Osteoblast (primary cell): ENCODE results near the gene SCN2A. TPM values are rescaled to one million over a fixed set of nuclear protein-coding genes. Genes with fewer than 3 reads are reported as not detected.

ENCODE experiments used
- DNase-seq: peaks from one replicate; pipeline ENCODE4 v3.0.0; 2011; ENCODE audit warnings: low spot score, mixed read lengths; ENCODE audit not compliant: insufficient read length; ENCODE audit errors: missing footprints
- H2AFZ ChIP-seq: 2 replicates; pipeline ENCODE4 v1.6.0; 2011; ENCODE audit warnings: mild to moderate bottlenecking, low read length
- H3K27ac ChIP-seq: 2 replicates; pipeline ENCODE4 v1.5.1; 2011; ENCODE audit warnings: mild to moderate bottlenecking, low read depth, low read length, moderate library complexity
- H3K27me3 ChIP-seq: 2 replicates; pipeline ENCODE4 v1.6.0; 2012; ENCODE audit warnings: mild to moderate bottlenecking, control low read depth, inconsistent platforms, low read length, moderate library complexity; ENCODE audit not compliant: insufficient read depth
- H3K36me3 ChIP-seq: 2 replicates; pipeline ENCODE4 v1.5.1; 2011; ENCODE audit warnings: mild to moderate bottlenecking, low read length, control low read depth, moderate library complexity; ENCODE audit not compliant: insufficient read depth
- H3K4me1 ChIP-seq: 2 replicates; pipeline ENCODE4 v1.5.1; 2011; ENCODE audit warnings: mild to moderate bottlenecking, low read length, control low read depth, moderate library complexity; ENCODE audit not compliant: insufficient read depth
- H3K4me2 ChIP-seq: 2 replicates; pipeline ENCODE4 v1.6.0; 2011; ENCODE audit warnings: mild to moderate bottlenecking, low read length; ENCODE audit not compliant: insufficient read depth
- H3K4me3 ChIP-seq: fragments of 200-600 bp; sonication (generic); 3 replicates; pipeline ENCODE4 v1.5.1; 2012; ENCODE audit warnings: mild to moderate bottlenecking, low read length, inconsistent platforms; ENCODE audit not compliant: insufficient read depth
- H3K79me2 ChIP-seq: 2 replicates; pipeline ENCODE4 v1.6.0; 2012; ENCODE audit warnings: mild to moderate bottlenecking, low read length, control low read depth, inconsistent platforms; ENCODE audit not compliant: insufficient read depth
- H3K9me3 ChIP-seq: 2 replicates; pipeline ENCODE4 v1.5.1; 2011; ENCODE audit warnings: low read depth, low read length, control low read depth
- H4K20me1 ChIP-seq: 2 replicates; pipeline ENCODE4 v1.6.0; 2012; ENCODE audit warnings: mild to moderate bottlenecking, low read length, control low read depth; ENCODE audit not compliant: insufficient read depth
- CTCF ChIP-seq: IDR thresholded peaks from 2 replicates; pipeline ENCODE4 v1.5.1; 2011; ENCODE audit warnings: mild to moderate bottlenecking, low read depth, low read length, moderate library complexity; ENCODE audit errors: extremely low read depth
- total RNA-seq: library from RNA; depleted of rRNA; stranded (reverse); fragments of >200 nt; gene quantifications from 2 replicates; pipeline ENCODE4 v1.2.3, GENCODE V29; 2012

SCN2A gene
- total RNA-seq, 1 donor, result 2.2 TPM

GRCh38 chr2:165280356-165280755 is 41.1 kb downstream of the SCN2A start:
- H3K27ac ChIP-seq, result no peak overlapping the region
- no peaks in the 10 kb centered on the region for H4K20me1 ChIP-seq
- no peaks in the 10 kb centered on the region for H3K4me1 ChIP-seq
- no peaks in the 10 kb centered on the region for H3K79me2 ChIP-seq
- H2AFZ ChIP-seq, result no peak overlapping the region
- no peak overlapping the region for H3K4me2 ChIP-seq
- no peaks in the 10 kb centered on the region for H3K27me3 ChIP-seq
- TF ChIP-seq CTCF, result no peak
- H3K9me3 ChIP-seq, result no peaks in the 10 kb centered on the region
- no peaks in the 10 kb centered on the region for H3K36me3 ChIP-seq
- DNase-seq, result no peak
- H3K4me3 ChIP-seq, result no peak overlapping the region

- Histone ChIP-seq H3K27ac (no peak overlapping the region), H4K20me1 (no peaks in the 10 kb centered on the region), H3K4me1 (no peaks in the 10 kb centered on the region), H3K27me3 (no peaks in the 10 kb centered on the region), H3K4me3 (no peak overlapping the region), H3K36me3 (no peaks in the 10 kb centered on the region), H2AFZ (no peak overlapping the region), H3K4me2 (no peak overlapping the region), H3K79me2 (no peaks in the 10 kb centered on the region), H3K9me3 (no peaks in the 10 kb centered on the region)
- DNase-seq, result no peak
- no peak for TF ChIP-seq CTCF
Observed at GRCh38 chr2:165281387-165281786, 42.2 kb downstream of the SCN2A start.

GRCh38 chr2:165283342-165283741 is 44.1 kb downstream of the SCN2A start:
- no peaks in the 10 kb centered on the region for H3K79me2 ChIP-seq
- H3K4me3 ChIP-seq, result no peak overlapping the region
- H3K4me1 ChIP-seq, result no peaks in the 10 kb centered on the region
- no peaks in the 10 kb centered on the region for H4K20me1 ChIP-seq
- H3K36me3 ChIP-seq, result no peaks in the 10 kb centered on the region
- no peak overlapping the region for H3K4me2 ChIP-seq
- no peak overlapping the region for H3K27ac ChIP-seq
- no peaks in the 10 kb centered on the region for H3K9me3 ChIP-seq
- no peak overlapping the region for H2AFZ ChIP-seq
- no peaks in the 10 kb centered on the region for H3K27me3 ChIP-seq
- TF ChIP-seq CTCF, result no peak
- DNase-seq, result no peak

- no peaks in the 10 kb centered on the region for H4K20me1 ChIP-seq
- H3K27ac ChIP-seq, result no peak overlapping the region
- H3K4me3 ChIP-seq, result no peak overlapping the region
- H3K79me2 ChIP-seq, result no peaks in the 10 kb centered on the region
- no peaks in the 10 kb centered on the region for H3K27me3 ChIP-seq
- H3K4me1 ChIP-seq, result no peaks in the 10 kb centered on the region
- no peaks in the 10 kb centered on the region for H3K9me3 ChIP-seq
- DNase-seq, result no peak
- H2AFZ ChIP-seq, result no peak overlapping the region
- no peak overlapping the region for H3K4me2 ChIP-seq
- no peaks in the 10 kb centered on the region for H3K36me3 ChIP-seq
- TF ChIP-seq CTCF, result no peak
Observed at GRCh38 chr2:165287094-165287778, 48.0 kb downstream of the SCN2A start.
